ENCODE data around the gene KCNJ15.

GRCh38 chr21:38293113-38293512 is 36.3 kb downstream of the KCNJ15 start:
- TF ChIP-seq, protein P1, sequence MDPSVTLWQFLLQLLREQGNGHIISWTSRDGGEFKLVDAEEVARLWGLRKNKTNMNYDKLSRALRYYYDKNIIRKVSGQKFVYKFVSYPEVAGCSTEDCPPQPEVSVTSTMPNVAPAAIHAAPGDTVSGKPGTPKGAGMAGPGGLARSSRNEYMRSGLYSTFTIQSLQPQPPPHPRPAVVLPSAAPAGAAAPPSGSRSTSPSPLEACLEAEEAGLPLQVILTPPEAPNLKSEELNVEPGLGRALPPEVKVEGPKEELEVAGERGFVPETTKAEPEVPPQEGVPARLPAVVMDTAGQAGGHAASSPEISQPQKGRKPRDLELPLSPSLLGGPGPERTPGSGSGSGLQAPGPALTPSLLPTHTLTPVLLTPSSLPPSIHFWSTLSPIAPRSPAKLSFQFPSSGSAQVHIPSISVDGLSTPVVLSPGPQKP (IDR thresholded peaks at IDR 0.05; ENCODE audit: low read depth, low read length): no peak
- no peak for TF ChIP-seq RAD21 (conservative IDR thresholded peaks at IDR 0.05 in 1 of 2, IDR thresholded peaks at IDR 0.05 in 1 of 2)
- no peak for TF ChIP-seq RNF2 (IDR thresholded peaks at IDR 0.05; ENCODE audit: borderline replicate concordance, low read depth)
- TF ChIP-seq, protein P2, sequence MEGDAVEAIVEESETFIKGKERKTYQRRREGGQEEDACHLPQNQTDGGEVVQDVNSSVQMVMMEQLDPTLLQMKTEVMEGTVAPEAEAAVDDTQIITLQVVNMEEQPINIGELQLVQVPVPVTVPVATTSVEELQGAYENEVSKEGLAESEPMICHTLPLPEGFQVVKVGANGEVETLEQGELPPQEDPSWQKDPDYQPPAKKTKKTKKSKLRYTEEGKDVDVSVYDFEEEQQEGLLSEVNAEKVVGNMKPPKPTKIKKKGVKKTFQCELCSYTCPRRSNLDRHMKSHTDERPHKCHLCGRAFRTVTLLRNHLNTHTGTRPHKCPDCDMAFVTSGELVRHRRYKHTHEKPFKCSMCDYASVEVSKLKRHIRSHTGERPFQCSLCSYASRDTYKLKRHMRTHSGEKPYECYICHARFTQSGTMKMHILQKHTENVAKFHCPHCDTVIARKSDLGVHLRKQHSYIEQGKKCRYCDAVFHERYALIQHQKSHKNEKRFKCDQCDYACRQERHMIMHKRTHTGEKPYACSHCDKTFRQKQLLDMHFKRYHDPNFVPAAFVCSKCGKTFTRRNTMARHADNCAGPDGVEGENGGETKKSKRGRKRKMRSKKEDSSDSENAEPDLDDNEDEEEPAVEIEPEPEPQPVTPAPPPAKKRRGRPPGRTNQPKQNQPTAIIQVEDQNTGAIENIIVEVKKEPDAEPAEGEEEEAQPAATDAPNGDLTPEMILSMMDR (IDR thresholded peaks at IDR 0.05): no peak
- no peak for TF ChIP-seq CHD2 (IDR thresholded peaks at IDR 0.05; ENCODE audit: low read length, partially characterized antibody)
- no peak for TF ChIP-seq FOSL2 (IDR thresholded peaks at IDR 0.05)
- no peak for TF ChIP-seq FOSL2 (CRISPR knock-in tag; IDR thresholded peaks at IDR 0.05)
- no peak for TF ChIP-seq REST (IDR thresholded peaks at IDR 0.05)
- no peak for TF ChIP-seq POLR2A (IDR thresholded peaks at IDR 0.05; ENCODE audit: low read length)
